Transverse colon (tissue), 4 donors: ENCODE results near the gene TM2D3. TPM values are rescaled to one million over a fixed set of nuclear protein-coding genes. Genes with fewer than 3 reads are reported as not detected.

Experiments
- DNase-seq: peaks from one replicate; pipeline ENCODE4 v3.0.0-alpha.2; 2019
- H3K27ac ChIP-seq, 4 donors: fragments of 200-600 bp; sonication (generic); 2 replicates each; pipeline ENCODE4 v1.5.1; 2016 to 2018; ENCODE audit warnings: inconsistent platforms in 4 of 4
- H3K27me3 ChIP-seq: fragments of 200-600 bp; sonication (generic); 2 replicates; pipeline ENCODE4 v1.5.1; 2017; ENCODE audit warnings: inconsistent platforms
- H3K36me3 ChIP-seq, 4 donors: fragments of 200-600 bp; sonication (generic); 2 replicates each; pipeline ENCODE4 v1.5.1; 2017 to 2019; ENCODE audit warnings: inconsistent platforms in 4 of 4
- H3K4me1 ChIP-seq, 4 donors: fragments of 200-600 bp; sonication (generic); 2 replicates each; pipeline ENCODE4 v1.5.1; 2017 to 2020; ENCODE audit warnings: inconsistent platforms in 4 of 4
- H3K4me3 ChIP-seq, 4 donors: fragments of 200-600 bp; sonication (generic); 1 replicate in 1 of 4; 2 replicates in 3 of 4; pipeline versions ENCODE4 v1.5.1 to v1.6.1; 2017 to 2019; ENCODE audit warnings: inconsistent platforms in 4 of 4
- H3K9me3 ChIP-seq, 2 donors: fragments of 200-600 bp; sonication (generic); 2 replicates each; pipeline ENCODE4 v1.5.1; 2017 to 2019; ENCODE audit warnings: inconsistent platforms in 2 of 2
- CTCF ChIP-seq, 5 experiments: fragments of 200-600 bp in 3 of 5; fragments of 450-650 bp in 2 of 5; sonication (generic) in 3 of 5; IDR thresholded peaks; 1 replicate in 2 of 5; 2 replicates in 3 of 5; pipeline ENCODE4 v1.5.1; 2016 to 2017; ENCODE audit warnings: antibody characterized with exemption in 5 of 5, inconsistent platforms in 3 of 5, mild to moderate bottlenecking in 2 of 5, moderate library complexity in 1 of 5
- EP300 ChIP-seq: sonication (generic); formaldehyde crosslinking; IDR thresholded peaks from one replicate; pipeline ENCODE4 v1.6.1; 2017; ENCODE audit warnings: antibody characterized with exemption, low read depth
- POLR2A ChIP-seq: fragments of 450-650 bp; IDR thresholded peaks from one replicate; pipeline ENCODE4 v1.6.1; 2016; ENCODE audit warnings: antibody characterized with exemption, mild to moderate bottlenecking, moderate library complexity
- POLR2AphosphoS5 ChIP-seq, 3 donors: sonication (generic); formaldehyde crosslinking; IDR thresholded peaks; one replicate each; pipeline ENCODE4 v1.6.1; 2016; ENCODE audit warnings: antibody characterized with exemption in 3 of 3
- WGBS, 2 donors: methylation state at CpG; one replicate each; pipeline ENCODE4 v1.1.5; 2018; ENCODE audit warnings: low coverage in 1 of 2; 5-methylcytosine and 5-hydroxymethylcytosine counted together
- in situ Hi-C, 4 donors: fragments of 200-750 bp; cut with MboI; loops; one replicate each; pipeline versions ENCODE4 v1.15.0 to v1.15.1; 2017; ENCODE audit warnings: low sequenced_read_pairs in 3 of 4, low pct_ligation_motif_present in 1 of 4, low pct_unique_long_range_greater_than_20kb in 1 of 4
- intact Hi-C: fragments of 100-400 bp; cut with DNase I; formaldehyde crosslinking; loops from one replicate; pipeline ENCODE4 v1.15.1; 2023; ENCODE audit warnings: low total_unique reads
- total RNA-seq, 4 donors: library from RNA; depleted of rRNA; stranded (reverse); fragments of >200 nt; gene quantifications; one replicate each; pipeline ENCODE4 v1.1.0, GENCODE V29; 2016

TM2D3 gene
- total RNA-seq, 4 donors from 2014 or later: 13.8 to 46.4 (median 33.6) TPM

GRCh38 chr15:101694261-101694660, 42.1 kb upstream of the TM2D3 start:
- no peak for DNase-seq
- in situ Hi-C loops: no loop called here
- no peaks in the 10 kb centered on the region for H3K9me3 ChIP-seq
- intact Hi-C loops: no loop called here
- no peak for TF ChIP-seq CTCF (IDR thresholded peaks at IDR 0.05)
- no peak for TF ChIP-seq EP300
- no peak for TF ChIP-seq POLR2AphosphoS5 (IDR thresholded peaks at IDR 0.05)
- 95 to 100% methylated on average over 1 to 2 of the region's 2 CpGs for WGBS, 2 donors
- no peaks in the 10 kb centered on the region for H3K4me1 ChIP-seq
- no peak overlapping the region for H3K4me3 ChIP-seq
- peaks cover 0 to 60% (median 11%) of the 10 kb centered on the region in 4 donors for H3K36me3 ChIP-seq
- H3K27me3 ChIP-seq: no peaks in the 10 kb centered on the region
- no peak overlapping the region for H3K27ac ChIP-seq

- no peak for DNase-seq
- no peaks in the 10 kb centered on the region for H3K27me3 ChIP-seq
- no peak overlapping the region for H3K27ac ChIP-seq
- no peak overlapping the region for H3K4me3 ChIP-seq
- WGBS, 2 donors: 81 to 94% methylated on average over 2 to 4 of the region's 4 CpGs
- no peaks in the 10 kb centered on the region for H3K4me1 ChIP-seq
- in situ Hi-C loops (no loop called here), intact Hi-C loops (no loop called here)
- H3K36me3 ChIP-seq: peaks cover 0 to 50% (median 10%) of the 10 kb centered on the region in 4 donors
- no peaks in the 10 kb centered on the region for H3K9me3 ChIP-seq
- no peak for TF ChIP-seq EP300
- no peak for TF ChIP-seq POLR2A
- no peak for TF ChIP-seq CTCF (IDR thresholded peaks at IDR 0.05)
- TF ChIP-seq POLR2AphosphoS5 (IDR thresholded peaks at IDR 0.05): no peak
Measured at GRCh38 chr15:101692801-101693598, 40.8 kb upstream of the TM2D3 start.

- Histone ChIP-seq H3K36me3 (peaks cover 0 to 25% (median 6%) of the 10 kb centered on the region in 4 donors), H3K4me3 (no peak overlapping the region), H3K27me3 (no peaks in the 10 kb centered on the region), H3K27ac (no peak overlapping the region), H3K9me3 (no peaks in the 10 kb centered on the region), H3K4me1 (no peaks in the 10 kb centered on the region)
- 92 to 97% methylated on average over 6 of the region's 6 CpGs for WGBS, 2 donors
- DNase-seq: no peak
- intact Hi-C loops (no loop called here), in situ Hi-C loops (no loop called here)
- TF ChIP-seq CTCF (IDR thresholded peaks at IDR 0.05): no peak
- TF ChIP-seq POLR2A: no peak
- TF ChIP-seq EP300: no peak
Measured at GRCh38 chr15:101689901-101690300, 37.7 kb upstream of the TM2D3 start.

- H3K27me3 ChIP-seq: no peaks in the 10 kb centered on the region
- no peak for DNase-seq
- no peaks in the 10 kb centered on the region for H3K9me3 ChIP-seq
- H3K36me3 ChIP-seq: peaks cover 0 to 26% (median 10%) of the 10 kb centered on the region in 4 donors
- intact Hi-C loops: no loop called here
- no peaks in the 10 kb centered on the region for H3K4me1 ChIP-seq
- in situ Hi-C loops: no loop called here
- 85 to 92% methylated on average over 2 of the region's 2 CpGs for WGBS, 2 donors
- H3K4me3 ChIP-seq: no peak overlapping the region
- H3K27ac ChIP-seq: no peak overlapping the region
- TF ChIP-seq EP300 (no peak), POLR2A (no peak), POLR2AphosphoS5 (IDR thresholded peaks at IDR 0.05) (no peak), CTCF (IDR thresholded peaks at IDR 0.05) (no peak)
Measured at GRCh38 chr15:101686718-101687117, 34.5 kb upstream of the TM2D3 start.
